ENCODE data around the gene DLEC1. TPM values are rescaled to one million over a fixed set of nuclear protein-coding genes. Genes with fewer than 3 reads are reported as not detected.

DLEC1 gene
- total RNA-seq, result not detected in 2 replicates

GRCh38 chr3:38039101-38039898 is at the start of gene DLEC1:
DLEC1 (plus strand) TSS chr3:38039208; CDS start chr3:38039226, 18 bp downstream.

GRCh38 chr3:37990527-37990926 is 48.5 kb upstream of the DLEC1 start, which contains the start of gene VILL:
VILL (plus strand) TSS chr3:37990786; CDS start chr3:37993673, 2,887 bp downstream.

GRCh38 chr3:38029400-38030125 is 9.4 kb upstream of the DLEC1 start, which contains the start of gene PLCD1:
PLCD1 (minus strand) TSS chr3:38029642; CDS start chr3:38029539, 103 bp downstream.

GRCh38 chr3:38136777-38137614 is 98.0 kb downstream of the DLEC1 start, which contains the start of gene ACAA1:
ACAA1 (minus strand) TSS chr3:38137127; CDS start chr3:38137035, 92 bp downstream.

GRCh38 chr3:38138349-38139190 is 99.6 kb downstream of the DLEC1 start, which contains the start of gene MYD88:
MYD88 (plus strand) TSS chr3:38138661; CDS start chr3:38138701, 40 bp downstream.

GRCh38 chr3:38164952-38165721 is 126.1 kb downstream of the DLEC1 start, which contains the start of gene OXSR1:
OXSR1 (plus strand) TSS chr3:38165537; CDS start chr3:38165877, 340 bp downstream.

Other genes with a start within 250 kb of the DLEC1 start
- gene CTDSPL, start 177.3 kb upstream of the DLEC1 start, total RNA-seq, result 16.8 and 23.0 TPM in 2 replicates
- gene VILL, start 48.4 kb upstream of the DLEC1 start, total RNA-seq, result 4.9 and 5.0 TPM in 2 replicates
- 33.6 and 36.9 TPM in 2 replicates for gene PLCD1, start 9.6 kb upstream of the DLEC1 start, total RNA-seq
- gene ACAA1, start 97.9 kb downstream of the DLEC1 start, total RNA-seq, result 33.3 and 38.1 TPM in 2 replicates
- 23.0 and 28.5 TPM in 2 replicates for gene MYD88, start 99.5 kb downstream of the DLEC1 start, total RNA-seq
- gene OXSR1, start 126.3 kb downstream of the DLEC1 start, total RNA-seq, result 29.3 and 36.0 TPM in 2 replicates
- gene SLC22A13, start 226.6 kb downstream of the DLEC1 start, total RNA-seq, result not detected in 2 replicates
- gene SLC22A14, start 243.1 kb downstream of the DLEC1 start, total RNA-seq, result not detected in 2 replicates